ENCODE results near the gene GIGYF2.

- TF ChIP-seq CTCF (IDR thresholded peaks at IDR 0.05) (no peak), POLR2A (IDR thresholded peaks at IDR 0.05) (no peak), EP300 (IDR thresholded peaks at IDR 0.05) (no peak)
Measured at GRCh38 chr2:232860593-232861241, 163.6 kb downstream of the GIGYF2 start.
